ENCODE measurements around the gene VWDE. TPM values are rescaled to one million over a fixed set of nuclear protein-coding genes. Genes with fewer than 3 reads are reported as not detected.

The VWDE gene
- total and polyA plus RNA-seq, 2 of the 13 experiments (the other 11 are each of a cell fraction or from before 2014, with no cell fraction given) = 0.12 to 0.27 TPM

DNA sequence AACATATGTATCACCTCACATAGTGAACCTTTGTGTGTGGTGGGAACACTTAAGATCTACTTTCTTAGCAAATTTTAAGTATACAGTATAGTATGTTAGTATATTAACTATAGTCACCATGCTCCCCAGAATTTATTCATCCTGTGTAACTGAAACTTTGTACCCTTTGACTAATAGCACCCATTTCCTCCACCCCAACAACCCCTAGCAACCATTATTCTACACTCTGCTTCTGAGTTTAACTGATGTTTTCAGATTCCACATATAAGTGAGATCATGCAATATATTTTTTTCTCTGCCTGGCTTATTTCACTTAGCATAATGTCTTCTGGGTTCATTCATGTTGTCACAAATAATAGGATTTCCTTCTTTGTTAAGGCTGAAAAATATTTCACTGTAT, 6.9 kb upstream of the VWDE start:
- CTCF ChIA-PET (ENCODE audit: low intra/inter-chr PET ratio, low total read pairs) = no interaction called here
- no TSS peak for BruUV-seq (replicated peaks)
- TF ChIP-seq KLF9 (CRISPR knock-in tag; IDR thresholded peaks at IDR 0.05; ENCODE audit: low read depth) = no peak
- TF ChIP-seq MAFG (CRISPR knock-in tag; IDR thresholded peaks at IDR 0.05) = no peak
- no peak for TF ChIP-seq AHR (CRISPR knock-in tag; IDR thresholded peaks at IDR 0.05)
- TF ChIP-seq ZNF430 (CRISPR knock-in tag; IDR thresholded peaks at IDR 0.05) = no peak
- TF ChIP-seq, protein P1, sequence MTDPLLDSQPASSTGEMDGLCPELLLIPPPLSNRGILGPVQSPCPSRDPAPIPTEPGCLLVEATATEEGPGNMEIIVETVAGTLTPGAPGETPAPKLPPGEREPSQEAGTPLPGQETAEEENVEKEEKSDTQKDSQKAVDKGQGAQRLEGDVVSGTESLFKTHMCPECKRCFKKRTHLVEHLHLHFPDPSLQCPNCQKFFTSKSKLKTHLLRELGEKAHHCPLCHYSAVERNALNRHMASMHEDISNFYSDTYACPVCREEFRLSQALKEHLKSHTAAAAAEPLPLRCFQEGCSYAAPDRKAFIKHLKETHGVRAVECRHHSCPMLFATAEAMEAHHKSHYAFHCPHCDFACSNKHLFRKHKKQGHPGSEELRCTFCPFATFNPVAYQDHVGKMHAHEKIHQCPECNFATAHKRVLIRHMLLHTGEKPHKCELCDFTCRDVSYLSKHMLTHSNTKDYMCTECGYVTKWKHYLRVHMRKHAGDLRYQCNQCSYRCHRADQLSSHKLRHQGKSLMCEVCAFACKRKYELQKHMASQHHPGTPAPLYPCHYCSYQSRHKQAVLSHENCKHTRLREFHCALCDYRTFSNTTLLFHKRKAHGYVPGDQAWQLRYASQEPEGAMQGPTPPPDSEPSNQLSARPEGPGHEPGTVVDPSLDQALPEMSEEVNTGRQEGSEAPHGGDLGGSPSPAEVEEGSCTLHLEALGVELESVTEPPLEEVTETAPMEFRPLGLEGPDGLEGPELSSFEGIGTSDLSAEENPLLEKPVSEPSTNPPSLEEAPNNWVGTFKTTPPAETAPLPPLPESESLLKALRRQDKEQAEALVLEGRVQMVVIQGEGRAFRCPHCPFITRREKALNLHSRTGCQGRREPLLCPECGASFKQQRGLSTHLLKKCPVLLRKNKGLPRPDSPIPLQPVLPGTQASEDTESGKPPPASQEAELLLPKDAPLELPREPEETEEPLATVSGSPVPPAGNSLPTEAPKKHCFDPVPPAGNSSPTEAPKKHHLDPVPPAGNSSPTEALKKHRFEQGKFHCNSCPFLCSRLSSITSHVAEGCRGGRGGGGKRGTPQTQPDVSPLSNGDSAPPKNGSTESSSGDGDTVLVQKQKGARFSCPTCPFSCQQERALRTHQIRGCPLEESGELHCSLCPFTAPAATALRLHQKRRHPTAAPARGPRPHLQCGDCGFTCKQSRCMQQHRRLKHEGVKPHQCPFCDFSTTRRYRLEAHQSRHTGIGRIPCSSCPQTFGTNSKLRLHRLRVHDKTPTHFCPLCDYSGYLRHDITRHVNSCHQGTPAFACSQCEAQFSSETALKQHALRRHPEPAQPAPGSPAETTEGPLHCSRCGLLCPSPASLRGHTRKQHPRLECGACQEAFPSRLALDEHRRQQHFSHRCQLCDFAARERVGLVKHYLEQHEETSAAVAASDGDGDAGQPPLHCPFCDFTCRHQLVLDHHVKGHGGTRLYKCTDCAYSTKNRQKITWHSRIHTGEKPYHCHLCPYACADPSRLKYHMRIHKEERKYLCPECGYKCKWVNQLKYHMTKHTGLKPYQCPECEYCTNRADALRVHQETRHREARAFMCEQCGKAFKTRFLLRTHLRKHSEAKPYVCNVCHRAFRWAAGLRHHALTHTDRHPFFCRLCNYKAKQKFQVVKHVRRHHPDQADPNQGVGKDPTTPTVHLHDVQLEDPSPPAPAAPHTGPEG (CRISPR knock-in tag; IDR thresholded peaks at IDR 0.05) = no peak
- no peak for TF ChIP-seq ZNF333 (CRISPR knock-in tag; IDR thresholded peaks at IDR 0.05; ENCODE audit: borderline replicate concordance)
- no peak for TF ChIP-seq ARID2 (CRISPR knock-in tag; IDR thresholded peaks at IDR 0.05; ENCODE audit: borderline replicate concordance)
- TF ChIP-seq ZNF431 (CRISPR knock-in tag; IDR thresholded peaks at IDR 0.05; ENCODE audit: borderline replicate concordance, low read depth) = no peak
- no peak for TF ChIP-seq SOX5 (CRISPR knock-in tag; IDR thresholded peaks at IDR 0.05; ENCODE audit: borderline replicate concordance)

More for the DNA sequence above, 6.9 kb upstream of the VWDE start:
- no peak overlapping the region for H3K4me2 ChIP-seq (ENCODE audit: low read depth, low read length)
- H3K4me3 ChIP-seq (replicated peaks in 1 of 3; ENCODE audit: insufficient read depth in 1 of 3, low read depth in 2 of 3, low read length in 3 of 3) = no peak overlapping the region
- POLR2A ChIA-PET = no interaction called here
- H2AFZ ChIP-seq (ENCODE audit: low read length) = no peak overlapping the region
- no peaks in the 10 kb centered on the region for H3K27me3 ChIP-seq (ENCODE audit: control insufficient read depth in 1 of 2, insufficient read depth in 2 of 2, low read length in 2 of 2)
- no peaks in the 10 kb centered on the region for H3K36me3 ChIP-seq (replicated peaks in 1 of 2; ENCODE audit: control insufficient read depth in 1 of 2, insufficient read depth in 2 of 2, low read length in 2 of 2)
- FAIRE-seq (no peak), ATAC-seq (no peak), DNase-seq (ENCODE audit: low spot score) (no peak)
- no peaks in the 10 kb centered on the region for H3K79me2 ChIP-seq (ENCODE audit: insufficient read depth, low read length)
- H3K4me1 ChIP-seq (ENCODE audit: insufficient read depth, low read length) = no peaks in the 10 kb centered on the region
- no peaks in the 10 kb centered on the region for H3K9me3 ChIP-seq (ENCODE audit: low read length)
- in situ Hi-C loops (cut with HindIII; ENCODE audit: extremely low pct_ligation_motif_present, low pct_unique_long_range_greater_than_20kb) (no loop called here), intact Hi-C loops (cut with micrococcal nuclease; ENCODE audit: unreplicated experiment) (no loop called here)
- H3K27ac ChIP-seq (ENCODE audit: extremely low read length, insufficient read depth, low read length) = no peak overlapping the region
- H3K9ac ChIP-seq (ENCODE audit: insufficient read depth, low read depth, low read length) = no peak overlapping the region
- H4K20me1 ChIP-seq (ENCODE audit: insufficient read depth, low read length) = no peaks in the 10 kb centered on the region

Measured in HepG2 (cell line).